Activated T-helper 1 cell treated with anti-CD3 and anti-CD28 coated beads, Interleukin-2, amount 50 U/mL, for 16 hours (primary cell): ENCODE measurements around the gene SLC26A1.

Experiments
- DNase-seq, 2 donors: peaks; one replicate each; pipeline ENCODE4 v3.0.0-alpha.2; 2020; ENCODE audit warnings: low read depth in 1 of 2, low spot score in 1 of 2

Gene SLC26A1

GRCh38 chr4:966266-967112 lies 26.7 kb downstream of the SLC26A1 start:
- no peak for DNase-seq

GRCh38 chr4:965766-966134 lies 27.5 kb downstream of the SLC26A1 start:
- no peak for DNase-seq

GRCh38 chr4:965048-965765 lies 28.0 kb downstream of the SLC26A1 start:
- DNase-seq, result no peak

GRCh38 chr4:964346-965025 lies 28.7 kb downstream of the SLC26A1 start:
- no peak for DNase-seq

GRCh38 chr4:963276-964225 lies 29.7 kb downstream of the SLC26A1 start:
- DNase-seq, result no peak

GRCh38 chr4:962231-963208 lies 30.7 kb downstream of the SLC26A1 start:
- DNase-seq, result no peak

- no peak for DNase-seq
Observed at GRCh38 chr4:961351-962230, 31.6 kb downstream of the SLC26A1 start.

- DNase-seq, result no peak
Observed at GRCh38 chr4:960636-961350, 32.4 kb downstream of the SLC26A1 start.

- DNase-seq, result no peak
Observed at GRCh38 chr4:960140-960635, 33.0 kb downstream of the SLC26A1 start.

GRCh38 chr4:959338-960139 lies 33.7 kb downstream of the SLC26A1 start:
- no peak for DNase-seq

- DNase-seq, result no peak
Observed at GRCh38 chr4:958696-959337, 34.4 kb downstream of the SLC26A1 start.

GRCh38 chr4:958314-958665 lies 34.9 kb downstream of the SLC26A1 start:
- no peak for DNase-seq

GRCh38 chr4:957581-958313 lies 35.5 kb downstream of the SLC26A1 start:
- no peak for DNase-seq

- DNase-seq, result no peak
Observed at GRCh38 chr4:957231-957580, 36.0 kb downstream of the SLC26A1 start.

- no peak for DNase-seq
Observed at GRCh38 chr4:956531-957230, 36.5 kb downstream of the SLC26A1 start.
